Mesothelial cell of epicardium (in vitro differentiated cells): ENCODE data around the gene ORM1. TPM values are rescaled to one million over a fixed set of nuclear protein-coding genes. Genes with fewer than 3 reads are reported as not detected.

Experiments used
- DNase-seq, 2 experiments: peaks; one replicate each; pipeline ENCODE4 v3.0.0; 2021; ENCODE audit warnings: low spot score in 2 of 2; ENCODE audit not compliant: unreplicated experiment in 2 of 2
- H3K27ac Mint-ChIP-seq: 2 replicates; pipeline ENCODE4 v1.8.0; 2021; ENCODE audit warnings: mixed read lengths
- H3K27me3 Mint-ChIP-seq: 2 replicates; pipeline ENCODE4 v1.8.0; 2021; ENCODE audit warnings: low read depth, mixed read lengths
- H3K36me3 Mint-ChIP-seq: 2 replicates; pipeline ENCODE4 v1.8.0; 2021; ENCODE audit warnings: mixed read lengths
- H3K4me1 Mint-ChIP-seq: 2 replicates; pipeline ENCODE4 v1.8.0; 2021; ENCODE audit warnings: mixed read lengths
- H3K4me3 Mint-ChIP-seq: 2 replicates; pipeline ENCODE4 v1.8.0; 2021; ENCODE audit warnings: mild to moderate bottlenecking, moderate library complexity, mixed read lengths
- H3K9me3 Mint-ChIP-seq: 2 replicates; pipeline ENCODE4 v1.8.0; 2021; ENCODE audit warnings: mixed read lengths
- CTCF ChIP-seq: fragments of 200-600 bp; sonication (generic); IDR thresholded peaks from one replicate; pipeline ENCODE4 v1.5.0; 2021; ENCODE audit warnings: antibody characterized with exemption; ENCODE audit not compliant: unreplicated experiment
- total RNA-seq: library from RNA; stranded (reverse); gene quantifications from 3 replicates; pipeline ENCODE4 v1.2.1, GENCODE V29; 2021

Gene ORM1
- total RNA-seq, 1 donor from 2014 or later, result not detected

- H3K27ac Mint-ChIP-seq, result no peak overlapping the region
- no peaks in the 10 kb centered on the region for H3K27me3 Mint-ChIP-seq
- no peaks in the 10 kb centered on the region for H3K9me3 Mint-ChIP-seq
- peaks cover 21% of the 10 kb centered on the region for H3K36me3 Mint-ChIP-seq
- no peak for DNase-seq
- no peak overlapping the region for H3K4me3 Mint-ChIP-seq
- no peaks in the 10 kb centered on the region for H3K4me1 Mint-ChIP-seq
- no peak for TF ChIP-seq CTCF
Measured at GRCh38 chr9:114375386-114376175, 52.7 kb downstream of the ORM1 start.

Other genes with a start within 250 kb of the ORM1 start
- 0.16 to 0.22 TPM in 2 of 3 replicates, not detected in the other for gene AMBP, start 244.8 kb upstream of the ORM1 start, total RNA-seq
- 3.3 to 5.2 TPM (median 4.7 TPM) in 3 replicates for gene KIF12, start 223.8 kb upstream of the ORM1 start, total RNA-seq
- 126 to 138 TPM (median 129 TPM) in 3 replicates for gene COL27A1, start 167.6 kb upstream of the ORM1 start, total RNA-seq
- gene ORM2, start 6.8 kb downstream of the ORM1 start, total RNA-seq, result not detected in 3 replicates
- gene AKNA, start 64.9 kb downstream of the ORM1 start, total RNA-seq, result 19.6 to 24.0 TPM (median 23.1 TPM) in 3 replicates
- gene WHRN, start 182.4 kb downstream of the ORM1 start, total RNA-seq, result 25.5 to 28.2 TPM (median 27.5 TPM) in 3 replicates